GM19397 (cell line): Measurements from ENCODE around the gene CACNA2D4.

Source experiments
- ATAC-seq: cut with Tn5 transposase; IDR thresholded peaks from one replicate; pipeline ENCODE4 v1.9.1; 2021; ENCODE audit warnings: mild to moderate bottlenecking, moderate library complexity; ENCODE audit not compliant: unreplicated experiment

Gene CACNA2D4

GRCh38 chr12:1873531-1874510, 44.6 kb downstream of the CACNA2D4 start:
- ATAC-seq: no peak

GRCh38 chr12:1872448-1872847, 46.0 kb downstream of the CACNA2D4 start:
- ATAC-seq: no peak

DNA sequence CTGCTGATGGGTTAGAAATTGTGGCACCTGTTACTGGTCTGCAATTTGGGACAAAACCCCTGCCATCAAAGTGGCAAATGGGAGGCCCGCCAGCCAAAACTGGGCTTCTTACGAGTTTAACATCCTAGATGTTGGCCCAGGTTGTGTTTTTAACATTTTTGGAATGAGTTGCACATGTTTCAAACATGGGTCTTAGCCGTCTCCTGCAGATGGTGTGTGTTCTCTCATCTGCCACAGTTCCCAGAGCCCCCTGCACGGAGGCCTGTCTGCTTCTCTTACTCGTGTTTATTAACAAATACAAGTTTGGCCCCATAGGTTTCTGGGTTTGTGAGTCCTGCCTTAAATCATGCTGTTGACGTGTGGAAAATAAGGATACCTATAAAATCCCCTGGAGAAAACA, 46.5 kb downstream of the CACNA2D4 start:
- no peak for ATAC-seq

GRCh38 chr12:1870998-1871917, 47.2 kb downstream of the CACNA2D4 start:
- no peak for ATAC-seq

GRCh38 chr12:1870086-1870485, 48.4 kb downstream of the CACNA2D4 start:
- ATAC-seq: no peak

DNA sequence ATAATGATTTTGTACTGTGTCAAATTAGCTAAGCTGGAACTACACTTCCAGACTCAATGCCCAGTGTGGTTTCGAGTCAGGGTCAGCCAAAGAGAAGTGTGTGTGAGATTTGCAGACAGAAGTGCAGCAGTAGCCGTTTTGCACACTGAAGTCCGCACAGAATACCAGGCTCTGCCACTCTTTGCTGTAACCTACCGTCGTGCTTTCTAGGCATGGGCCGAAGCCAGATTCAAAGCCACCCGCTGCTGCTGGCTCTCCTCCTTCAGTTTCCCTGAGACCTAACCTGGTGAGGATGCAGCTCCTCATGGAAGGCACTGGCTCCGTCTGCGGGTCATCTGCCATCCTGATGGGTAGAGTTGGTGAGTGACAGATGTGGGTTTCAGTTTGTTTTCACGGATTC, 49.3 kb downstream of the CACNA2D4 start:
- no peak for ATAC-seq

GRCh38 chr12:1865284-1865866, 53.1 kb downstream of the CACNA2D4 start:
- no peak for ATAC-seq

DNA sequence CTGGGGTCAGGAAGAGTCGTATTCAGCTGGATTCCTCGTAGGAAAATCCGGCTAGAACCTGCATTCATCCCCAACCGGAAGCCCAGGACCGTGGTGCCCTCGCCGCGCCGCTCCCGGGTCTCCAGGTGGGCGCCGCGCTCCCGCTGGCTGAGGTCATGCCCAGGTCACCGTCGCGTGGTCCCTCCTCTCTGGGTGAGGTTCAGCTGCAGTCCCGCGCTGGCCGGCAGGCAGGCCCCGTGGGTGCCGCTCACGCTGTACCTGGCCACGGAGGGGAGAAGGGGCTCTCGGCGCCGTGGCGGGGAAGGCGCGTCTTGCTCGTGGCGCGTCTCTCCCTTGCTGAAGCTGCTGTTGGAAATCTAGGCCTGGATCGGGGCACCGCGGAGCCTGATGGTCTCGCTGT, 53.6 kb downstream of the CACNA2D4 start:
- ATAC-seq: no peak

GRCh38 chr12:1864456-1864855, 54.0 kb downstream of the CACNA2D4 start:
- no peak for ATAC-seq

GRCh38 chr12:1863823-1864222, 54.6 kb downstream of the CACNA2D4 start:
- ATAC-seq: no peak

GRCh38 chr12:1862973-1863372, 55.5 kb downstream of the CACNA2D4 start:
- no peak for ATAC-seq

- ATAC-seq: no peak
Measured at GRCh38 chr12:1859643-1860042, 58.8 kb downstream of the CACNA2D4 start.

DNA sequence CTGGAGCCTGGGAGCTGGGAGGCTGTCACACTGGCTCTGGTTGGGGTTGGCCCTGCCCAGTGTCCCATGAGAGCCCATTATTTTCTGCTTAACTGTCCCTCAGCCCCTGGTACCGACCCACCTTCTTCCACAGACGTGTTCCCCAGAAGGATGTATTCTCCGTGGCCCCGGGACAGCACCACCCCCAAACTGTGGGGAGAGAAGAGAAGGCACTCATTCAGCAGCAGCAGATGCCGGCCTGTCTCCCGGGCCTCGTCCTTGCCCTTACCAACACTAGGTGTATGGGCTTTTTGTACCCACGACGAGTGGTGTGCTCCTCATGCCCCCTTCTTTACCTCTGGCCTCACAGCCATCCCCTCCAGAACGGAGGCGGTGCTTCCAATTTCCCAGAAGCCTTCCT, 60.0 kb downstream of the CACNA2D4 start:
- no peak for ATAC-seq

GRCh38 chr12:1857821-1858220, 60.6 kb downstream of the CACNA2D4 start:
- ATAC-seq: no peak

- ATAC-seq: no peak
Measured at GRCh38 chr12:1857086-1857485, 61.4 kb downstream of the CACNA2D4 start.

GRCh38 chr12:1855241-1855640, 63.2 kb downstream of the CACNA2D4 start:
- ATAC-seq: no peak

GRCh38 chr12:1853716-1854115, 64.7 kb downstream of the CACNA2D4 start:
- ATAC-seq: no peak

DNA sequence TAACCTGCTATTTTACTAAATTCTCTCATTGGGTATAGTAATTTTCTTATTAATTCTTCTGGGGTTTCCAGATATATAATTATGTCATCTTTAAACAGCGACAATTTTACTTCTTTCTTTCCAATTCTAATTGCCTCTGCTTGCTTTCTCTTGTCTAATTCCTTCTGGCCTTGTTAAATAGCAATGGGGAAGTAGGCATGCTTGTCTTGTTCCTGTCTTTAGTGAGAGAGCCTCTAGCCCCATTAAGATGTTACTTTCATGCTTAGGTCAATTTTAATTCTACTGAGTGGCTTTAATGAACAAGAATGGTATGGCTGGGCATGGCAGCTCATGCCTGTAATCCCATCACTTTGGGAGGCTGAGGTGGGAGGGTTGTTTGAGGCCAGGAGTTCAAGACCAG, 66.4 kb downstream of the CACNA2D4 start:
- no peak for ATAC-seq

DNA sequence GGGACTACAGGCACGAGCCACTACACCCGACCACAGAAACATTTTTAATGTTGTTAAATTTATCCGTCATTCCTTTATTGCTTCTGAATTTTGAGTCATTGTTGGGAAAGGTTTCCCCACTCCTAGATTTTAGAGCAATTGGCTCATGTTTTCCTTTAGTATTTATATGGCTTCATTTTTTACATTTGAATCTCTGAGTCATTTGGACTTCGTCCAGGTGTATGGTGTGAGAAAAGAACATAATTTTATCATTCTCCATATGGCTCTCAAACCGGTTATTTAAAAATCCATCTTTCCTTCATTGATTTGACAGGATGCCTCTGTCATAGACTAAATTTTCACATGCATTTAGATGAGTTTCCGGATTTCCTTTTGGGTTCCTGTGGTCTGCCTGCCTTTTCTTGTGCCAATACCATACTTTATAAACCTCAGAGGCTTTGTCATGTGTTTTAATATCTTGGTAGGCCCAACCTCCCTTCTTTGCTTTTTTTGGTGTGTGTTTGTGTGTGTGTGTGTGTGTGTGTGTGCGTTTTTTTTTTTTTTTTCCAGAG, 67.2 kb downstream of the CACNA2D4 start:
- ATAC-seq: no peak

DNA sequence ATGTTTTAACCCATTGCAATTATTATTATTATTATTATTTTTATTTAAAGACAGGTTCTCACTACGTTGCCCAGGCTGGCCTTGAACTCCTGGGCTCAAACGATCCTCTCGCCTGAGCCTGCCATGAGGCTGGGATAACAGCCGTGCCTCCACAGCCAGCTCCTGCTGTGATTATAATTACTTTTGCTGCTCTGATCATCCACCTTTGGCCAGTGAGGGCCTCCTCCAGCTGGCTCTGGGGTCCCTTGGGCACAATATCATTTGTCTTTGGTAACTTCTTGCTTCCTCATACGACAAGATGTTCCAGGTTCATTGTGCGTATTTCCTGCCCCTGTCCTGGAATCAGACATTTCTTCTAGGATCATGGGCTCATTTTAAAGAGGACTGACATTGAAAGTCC, 69.7 kb downstream of the CACNA2D4 start:
- ATAC-seq: no peak

DNA sequence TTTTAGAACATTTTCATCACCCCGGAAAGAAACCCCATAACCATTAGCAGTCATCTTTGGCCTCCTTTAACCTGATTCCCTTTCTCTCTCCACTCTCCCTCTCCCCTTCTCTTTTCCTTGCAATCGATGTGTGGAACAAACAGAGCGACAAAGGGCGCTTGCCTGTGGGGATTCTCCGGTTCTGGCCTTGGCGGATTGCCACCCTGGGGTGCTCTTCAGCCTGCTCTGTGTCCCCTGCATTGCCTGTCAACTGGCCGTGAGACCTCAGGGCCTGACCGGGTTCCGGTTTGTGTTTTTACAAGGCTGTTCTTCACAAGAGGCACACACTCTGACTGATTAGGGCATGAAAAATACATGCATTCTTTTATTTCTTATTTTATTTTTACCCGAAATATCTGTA, 70.3 kb downstream of the CACNA2D4 start:
- no peak for ATAC-seq
